ENCODE results near the gene DPPA4. TPM values are rescaled to one million over a fixed set of nuclear protein-coding genes. Genes with fewer than 3 reads are reported as not detected.
A peak's percentile ranks its signal among the peaks of the same experiment; 100 is the strongest.

The DPPA4 gene
- total and polyA plus RNA-seq, 3 donors from 2014 or later: 8.8 to 16.9 (median 14.6) TPM

GRCh38 chr3:109339714-109340648 lies 2.6 kb upstream of the DPPA4 start:
- Histone ChIP-seq H3K27ac (no peak overlapping the region), H3K36me3 (ENCODE audit: low read depth, missing control alignments) (no peaks in the 10 kb centered on the region), H3K4me1 (no peaks in the 10 kb centered on the region), H3K4me3 (no peak overlapping the region), H3K27me3 (no peaks in the 10 kb centered on the region), H3K9me3 (no peaks in the 10 kb centered on the region)
- intact Hi-C loops (cut with DNase I; ENCODE audit: low total_unique reads): no loop called here
- 44 to 48% methylated on average over 5 of the region's 5 CpGs for WGBS, 2 donors
- DNase-seq: peak; percentile 52
- TF ChIP-seq CTCF (IDR thresholded peaks at IDR 0.05): no peak
- TF ChIP-seq POLR2A (IDR thresholded peaks at IDR 0.05): no peak

GRCh38 chr3:109339197-109339596 lies 1.9 kb upstream of the DPPA4 start:
- WGBS, 2 donors: 60 to 66% methylated on average over 3 of the region's 3 CpGs
- no peaks in the 10 kb centered on the region for H3K27me3 ChIP-seq
- TF ChIP-seq POLR2A (IDR thresholded peaks at IDR 0.05): no peak
- no peak for DNase-seq
- H3K4me1 ChIP-seq: no peaks in the 10 kb centered on the region
- H3K27ac ChIP-seq: no peak overlapping the region
- no peaks in the 10 kb centered on the region for H3K9me3 ChIP-seq
- intact Hi-C loops (cut with DNase I; ENCODE audit: low total_unique reads): no loop called here
- H3K4me3 ChIP-seq: no peak overlapping the region
- no peaks in the 10 kb centered on the region for H3K36me3 ChIP-seq (ENCODE audit: low read depth, missing control alignments)

- 51 to 68% methylated on average over 4 of the region's 4 CpGs for WGBS, 2 donors
These were observed 976 bp upstream of the DPPA4 start for GRCh38 chr3:109338322-109338721.

GRCh38 chr3:109336291-109336861 lies 970 bp downstream of the DPPA4 start:
- Histone ChIP-seq H3K4me1 (no peaks in the 10 kb centered on the region), H3K4me3 (peak overlapping the region; percentile 10 to 56), H3K9me3 (no peaks in the 10 kb centered on the region), H3K27me3 (no peaks in the 10 kb centered on the region), H3K36me3 (ENCODE audit: low read depth, missing control alignments) (no peaks in the 10 kb centered on the region), H3K27ac (no peak overlapping the region)
- no peak for TF ChIP-seq POLR2A (IDR thresholded peaks at IDR 0.05)
- no peak for TF ChIP-seq CTCF (IDR thresholded peaks at IDR 0.05)
- 2 to 4% methylated on average over 17 of the region's 17 CpGs for WGBS, 2 donors
- intact Hi-C loops (cut with DNase I; ENCODE audit: low total_unique reads): no loop called here
- DNase-seq: peak; percentile 48

More at GRCh38 chr3:109338322-109338721, 976 bp upstream of the DPPA4 start:
- Histone ChIP-seq H3K9me3 (no peaks in the 10 kb centered on the region), H3K27ac (no peak overlapping the region), H3K4me3 (no peak overlapping the region), H3K4me1 (no peaks in the 10 kb centered on the region), H3K36me3 (ENCODE audit: low read depth, missing control alignments) (no peaks in the 10 kb centered on the region), H3K27me3 (no peaks in the 10 kb centered on the region)
- intact Hi-C loops (cut with DNase I; ENCODE audit: low total_unique reads): no loop called here
- DNase-seq: no peak
- no peak for TF ChIP-seq POLR2A (IDR thresholded peaks at IDR 0.05)
- no peak for TF ChIP-seq CTCF (IDR thresholded peaks at IDR 0.05)

GRCh38 chr3:109334572-109334971 lies 2.8 kb downstream of the DPPA4 start:
- no peaks in the 10 kb centered on the region for H3K4me1 ChIP-seq
- DNase-seq: no peak
- no peaks in the 10 kb centered on the region for H3K9me3 ChIP-seq
- 76 to 96% methylated on average over 1 of the region's 1 CpG for WGBS, 2 donors
- H3K36me3 ChIP-seq (ENCODE audit: low read depth, missing control alignments): no peaks in the 10 kb centered on the region
- intact Hi-C loops (cut with DNase I; ENCODE audit: low total_unique reads): no loop called here
- H3K4me3 ChIP-seq: no peak overlapping the region
- TF ChIP-seq POLR2A (IDR thresholded peaks at IDR 0.05) (no peak), CTCF (IDR thresholded peaks at IDR 0.05) (no peak)
- H3K27me3 ChIP-seq: no peaks in the 10 kb centered on the region
- H3K27ac ChIP-seq: no peak overlapping the region
